ENCODE data around the gene ZNRF1.

Gene ZNRF1

DNA sequence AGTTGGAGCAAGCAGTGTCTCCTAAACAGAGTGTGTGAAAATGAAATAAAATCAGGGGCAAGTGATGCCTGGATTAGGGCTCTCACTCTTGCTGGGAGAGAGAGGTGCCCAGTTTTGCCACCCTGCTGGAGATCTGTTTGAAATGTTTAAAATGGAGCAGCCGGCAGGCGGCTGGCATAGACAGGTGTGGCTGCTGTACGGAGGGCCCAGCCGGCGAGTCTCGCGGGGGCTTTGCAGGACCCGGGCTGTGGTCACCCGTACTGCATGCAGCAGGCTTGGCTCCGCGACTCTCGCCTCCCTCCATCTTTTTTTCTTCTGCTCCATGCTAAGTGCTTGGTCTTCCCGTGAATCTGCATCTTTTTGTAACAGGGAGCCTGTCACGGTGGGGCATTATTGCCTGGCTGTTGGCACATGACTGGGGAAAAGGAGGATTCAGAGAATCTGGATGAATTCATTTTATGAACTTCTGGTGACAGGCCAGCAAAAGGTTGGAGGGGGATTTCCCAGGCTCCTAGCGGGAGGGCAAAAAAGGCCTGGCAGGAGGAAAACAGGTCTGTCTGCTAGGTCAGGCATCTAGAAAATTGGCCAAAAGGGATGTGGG, 1.8 kb downstream of the ZNRF1 start:
- no peak for FAIRE-seq
- no peak for DNase-seq (ENCODE audit: insufficient read length, low spot score)
- TF ChIP-seq, protein P1, sequence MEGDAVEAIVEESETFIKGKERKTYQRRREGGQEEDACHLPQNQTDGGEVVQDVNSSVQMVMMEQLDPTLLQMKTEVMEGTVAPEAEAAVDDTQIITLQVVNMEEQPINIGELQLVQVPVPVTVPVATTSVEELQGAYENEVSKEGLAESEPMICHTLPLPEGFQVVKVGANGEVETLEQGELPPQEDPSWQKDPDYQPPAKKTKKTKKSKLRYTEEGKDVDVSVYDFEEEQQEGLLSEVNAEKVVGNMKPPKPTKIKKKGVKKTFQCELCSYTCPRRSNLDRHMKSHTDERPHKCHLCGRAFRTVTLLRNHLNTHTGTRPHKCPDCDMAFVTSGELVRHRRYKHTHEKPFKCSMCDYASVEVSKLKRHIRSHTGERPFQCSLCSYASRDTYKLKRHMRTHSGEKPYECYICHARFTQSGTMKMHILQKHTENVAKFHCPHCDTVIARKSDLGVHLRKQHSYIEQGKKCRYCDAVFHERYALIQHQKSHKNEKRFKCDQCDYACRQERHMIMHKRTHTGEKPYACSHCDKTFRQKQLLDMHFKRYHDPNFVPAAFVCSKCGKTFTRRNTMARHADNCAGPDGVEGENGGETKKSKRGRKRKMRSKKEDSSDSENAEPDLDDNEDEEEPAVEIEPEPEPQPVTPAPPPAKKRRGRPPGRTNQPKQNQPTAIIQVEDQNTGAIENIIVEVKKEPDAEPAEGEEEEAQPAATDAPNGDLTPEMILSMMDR (IDR thresholded peaks at IDR 0.05; ENCODE audit: insufficient read depth, missing control alignments): no peak

DNA sequence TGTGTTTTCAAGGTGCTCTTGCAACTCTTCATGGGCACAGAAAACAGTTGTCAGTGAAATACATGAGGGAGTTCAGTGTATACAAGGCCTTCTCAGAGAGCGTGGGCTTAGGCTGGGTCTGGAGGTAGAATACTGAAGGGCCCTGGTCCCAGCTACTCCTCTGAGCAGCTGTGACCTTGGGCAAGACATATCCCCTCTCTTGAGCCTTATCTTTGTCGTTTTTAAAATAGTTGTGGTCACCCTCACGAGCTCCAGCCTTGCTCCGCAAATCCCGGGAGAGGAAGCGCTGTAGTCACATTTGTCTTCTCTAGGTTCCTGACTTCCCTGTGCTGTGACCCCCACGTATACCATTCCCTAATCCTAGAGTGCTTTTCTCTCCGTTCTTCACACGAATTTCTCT, 3.6 kb downstream of the ZNRF1 start:
- FAIRE-seq: no peak
- DNase-seq (ENCODE audit: insufficient read length, low spot score): no peak
- TF ChIP-seq, protein P1 (IDR thresholded peaks at IDR 0.05; ENCODE audit: insufficient read depth, missing control alignments): no peak

DNA sequence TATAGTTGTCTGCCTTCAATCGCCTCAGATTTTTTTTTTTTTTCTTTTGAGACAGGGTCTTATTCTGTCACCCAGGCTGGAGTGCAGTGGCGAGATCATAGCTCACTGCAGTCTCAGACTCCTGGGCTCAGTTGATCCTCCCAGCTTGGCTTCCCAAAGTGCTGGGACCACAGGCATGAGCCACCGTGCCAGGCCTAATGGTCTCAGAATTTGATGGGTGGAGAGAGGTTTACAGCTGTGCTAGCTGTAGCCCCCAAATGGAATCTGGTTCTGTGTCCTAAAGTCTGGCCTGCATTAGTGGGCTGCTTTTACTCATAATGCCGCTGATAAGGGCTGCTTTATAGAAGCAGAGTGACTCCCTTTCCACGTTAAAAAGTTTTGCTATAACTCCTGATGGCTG, 5.1 kb downstream of the ZNRF1 start:
- no peak for DNase-seq (ENCODE audit: insufficient read length, low spot score)
- no peak for FAIRE-seq
- TF ChIP-seq, protein P1 (IDR thresholded peaks at IDR 0.05; ENCODE audit: insufficient read depth, missing control alignments): no peak

DNA sequence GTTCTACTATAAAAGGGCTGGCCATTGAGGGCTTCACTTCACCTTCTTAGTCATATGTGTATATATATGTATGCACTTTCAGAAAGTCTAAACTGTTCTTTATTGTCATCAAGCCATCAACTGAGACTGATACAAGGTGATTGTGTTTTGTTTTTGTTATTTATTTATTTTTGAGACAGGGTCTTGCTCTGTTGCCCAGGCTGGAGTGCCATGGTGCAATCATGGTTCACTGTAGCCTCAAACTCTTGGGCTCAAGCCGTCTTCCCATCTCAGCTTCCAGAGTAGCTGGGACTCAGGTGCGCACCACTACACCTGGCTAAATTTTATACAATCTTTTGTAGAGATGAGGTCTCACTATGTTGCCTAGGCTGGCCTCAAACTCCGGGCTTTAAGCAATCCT, 5.6 kb downstream of the ZNRF1 start:
- TF ChIP-seq, protein P1 (IDR thresholded peaks at IDR 0.05; ENCODE audit: insufficient read depth, missing control alignments): no peak
- no peak for DNase-seq (ENCODE audit: insufficient read length, low spot score)
- FAIRE-seq: no peak

DNA sequence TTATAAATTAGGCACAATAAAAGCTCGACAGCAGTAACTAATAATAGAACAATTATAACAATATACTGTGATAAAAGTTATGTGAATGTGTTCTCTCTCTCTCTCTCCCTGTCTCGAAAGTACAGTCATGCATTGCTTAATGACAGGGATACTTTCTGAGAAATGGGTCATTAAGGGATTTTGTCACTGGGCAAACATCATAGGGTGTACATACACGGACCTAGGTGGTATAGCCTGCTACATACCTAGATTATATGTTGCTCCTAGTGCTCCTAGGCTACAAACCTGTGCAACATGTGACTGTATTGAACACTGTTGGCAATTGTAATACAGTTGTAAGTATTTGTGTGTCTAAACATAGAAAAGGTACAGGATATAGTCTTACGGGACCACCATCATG, 6.9 kb downstream of the ZNRF1 start:
- TF ChIP-seq, protein P1 (IDR thresholded peaks at IDR 0.05; ENCODE audit: insufficient read depth, missing control alignments): no peak
- no peak for FAIRE-seq
- no peak for DNase-seq (ENCODE audit: insufficient read length, low spot score)

DNA sequence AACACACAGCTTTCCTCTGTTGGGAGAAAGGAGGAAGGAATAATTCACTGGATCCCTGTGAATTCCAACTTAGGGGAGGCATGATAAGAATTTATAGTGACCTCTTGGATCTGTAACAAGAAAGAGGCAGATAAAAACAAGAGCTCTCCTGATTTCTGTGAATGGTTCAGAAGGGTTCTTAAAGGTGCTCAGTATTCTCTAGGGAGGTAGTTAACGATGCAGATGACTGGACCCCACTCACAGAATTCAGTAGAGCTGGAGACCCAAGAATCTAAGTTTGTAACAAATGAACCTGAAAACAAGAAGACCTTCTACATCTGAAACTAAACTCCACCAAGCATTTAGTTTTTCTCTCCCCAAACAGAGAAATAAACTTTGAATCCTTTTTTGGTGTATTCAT, 8.6 kb downstream of the ZNRF1 start:
- FAIRE-seq: no peak
- DNase-seq (ENCODE audit: insufficient read length, low spot score): no peak
- TF ChIP-seq, protein P1 (IDR thresholded peaks at IDR 0.05; ENCODE audit: insufficient read depth, missing control alignments): no peak

DNA sequence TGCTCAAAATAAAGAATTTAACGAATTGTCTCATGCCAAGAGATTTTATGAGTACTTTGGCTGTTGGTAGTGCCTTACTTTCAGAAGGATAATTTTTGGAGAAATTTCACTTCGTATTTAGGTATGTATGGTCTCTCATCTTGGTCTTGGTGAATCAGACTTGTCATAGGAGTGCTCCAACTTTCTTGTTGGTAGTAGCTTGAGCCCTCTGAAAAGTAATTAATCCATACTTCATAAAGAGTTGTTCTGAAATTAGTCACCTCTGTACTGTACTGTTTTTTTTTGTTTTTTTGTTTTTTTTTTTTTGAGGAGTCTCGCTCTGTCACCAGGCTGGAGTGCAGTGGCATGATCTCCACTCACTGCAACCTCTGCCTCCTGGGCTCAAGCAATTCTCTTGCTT, 11.6 kb downstream of the ZNRF1 start:
- TF ChIP-seq, protein P1 (IDR thresholded peaks at IDR 0.05; ENCODE audit: insufficient read depth, missing control alignments): no peak
- FAIRE-seq (no peak), DNase-seq (ENCODE audit: insufficient read length, low spot score) (no peak)
